Mesenchymal stem cell (in vitro differentiated cells and primary cell): ENCODE results near the gene TRIO.

ENCODE experiments used
- DNase-seq: peaks from one replicate; pipeline ENCODE4 v3.0.0-alpha.2; 2013
- H2AFZ ChIP-seq: one replicate; pipeline ENCODE4 v1.6.1; 2013; ENCODE audit warnings: low read depth, mild to moderate bottlenecking, control low read depth, inconsistent platforms, low read length, moderate library complexity
- H2AK5ac ChIP-seq: 2 replicates; pipeline ENCODE4 v1.6.1; 2013; ENCODE audit warnings: low read length, moderate library complexity, mild to moderate bottlenecking, inconsistent platforms; ENCODE audit not compliant: severe bottlenecking
- H2BK120ac ChIP-seq: one replicate; pipeline ENCODE4 v1.6.1; 2013; ENCODE audit warnings: low read depth, mild to moderate bottlenecking, inconsistent platforms, low read length, moderate library complexity
- H2BK12ac ChIP-seq, 2 experiments: one replicate each; pipeline ENCODE4 v1.6.1; 2013; ENCODE audit warnings: inconsistent platforms in 2 of 2, low read length in 2 of 2, mild to moderate bottlenecking in 2 of 2, moderate library complexity in 2 of 2, control low read depth in 1 of 2
- H2BK15ac ChIP-seq: one replicate; pipeline ENCODE4 v1.6.1; 2013; ENCODE audit warnings: mild to moderate bottlenecking, low read depth, inconsistent platforms; ENCODE audit not compliant: poor library complexity, severe bottlenecking
- H2BK5ac ChIP-seq: 2 replicates; pipeline ENCODE4 v1.6.1; 2013; ENCODE audit warnings: low read depth, mild to moderate bottlenecking, low read length, control low read depth, inconsistent platforms; ENCODE audit not compliant: poor library complexity, severe bottlenecking
- H3K14ac ChIP-seq, 2 experiments: one replicate each; pipeline ENCODE4 v1.6.1; 2013; ENCODE audit warnings: inconsistent platforms in 2 of 2, low read length in 2 of 2, control low read depth in 1 of 2, mild to moderate bottlenecking in 1 of 2, moderate library complexity in 1 of 2
- H3K18ac ChIP-seq, 2 experiments: one replicate each; pipeline ENCODE4 v1.6.1; 2013; ENCODE audit warnings: inconsistent platforms in 2 of 2, low read length in 2 of 2, control low read depth in 1 of 2, low read depth in 1 of 2, mild to moderate bottlenecking in 1 of 2
- H3K23ac ChIP-seq, 2 experiments: one replicate each; pipeline ENCODE4 v1.6.1; 2013; ENCODE audit warnings: inconsistent platforms in 2 of 2, low read length in 2 of 2, mild to moderate bottlenecking in 2 of 2, moderate library complexity in 2 of 2, control low read depth in 1 of 2
- H3K27ac ChIP-seq: 2 replicates; pipeline ENCODE4 v1.5.1; 2013; ENCODE audit warnings: mild to moderate bottlenecking, moderate library complexity, low read length, control low read depth, inconsistent platforms; ENCODE audit not compliant: poor library complexity, severe bottlenecking
- H3K27me3 ChIP-seq, 2 experiments: 2 replicates each; pipeline versions ENCODE4 v1.6.1 to v1.7.0; 2013; ENCODE audit warnings: low read length in 2 of 2, mild to moderate bottlenecking in 2 of 2, moderate library complexity in 2 of 2, control low read depth in 1 of 2, inconsistent platforms in 1 of 2; ENCODE audit not compliant: control insufficient read depth in 1 of 2, insufficient read depth in 1 of 2
- H3K36me3 ChIP-seq, 2 experiments: 2 replicates each; pipeline versions ENCODE4 v1.6.1 to v1.7.0; 2013; ENCODE audit warnings: low read length in 2 of 2, control low read depth in 1 of 2, inconsistent platforms in 1 of 2, low read depth in 1 of 2, mild to moderate bottlenecking in 1 of 2; ENCODE audit not compliant: insufficient read depth in 2 of 2, control insufficient read depth in 1 of 2
- H3K4ac ChIP-seq, 2 experiments: one replicate each; pipeline ENCODE4 v1.6.1; 2013; ENCODE audit warnings: inconsistent platforms in 2 of 2, low read length in 2 of 2, mild to moderate bottlenecking in 2 of 2, moderate library complexity in 2 of 2, control low read depth in 1 of 2, low read depth in 1 of 2
- H3K4me1 ChIP-seq: 2 replicates; pipeline ENCODE4 v1.6.1; 2013; ENCODE audit warnings: low read depth, low read length, control low read depth; ENCODE audit not compliant: control insufficient read depth, insufficient read depth
- H3K4me2 ChIP-seq: 2 replicates; pipeline ENCODE4 v1.6.1; 2013; ENCODE audit warnings: low read length, mild to moderate bottlenecking, inconsistent platforms; ENCODE audit not compliant: poor library complexity, severe bottlenecking
- H3K4me3 ChIP-seq, 2 experiments: 2 replicates each; pipeline versions ENCODE4 v1.5.1 to v1.7.0; 2013; ENCODE audit warnings: low read length in 2 of 2, mild to moderate bottlenecking in 2 of 2, control low read depth in 1 of 2, low read depth in 1 of 2; ENCODE audit not compliant: insufficient read depth in 1 of 2
- H3K79me1 ChIP-seq: replicated peaks from 2 replicates; pipeline ENCODE4 v1.6.1; 2013; ENCODE audit warnings: mild to moderate bottlenecking, control low read depth, low read length, inconsistent platforms; ENCODE audit not compliant: poor library complexity, severe bottlenecking
- H3K9ac ChIP-seq: 2 replicates; pipeline ENCODE4 v1.7.0; 2013; ENCODE audit warnings: mild to moderate bottlenecking, low read length, moderate library complexity
- H3K9me3 ChIP-seq: 2 replicates; pipeline ENCODE4 v1.7.0; 2013; ENCODE audit warnings: mild to moderate bottlenecking, low read length; ENCODE audit not compliant: control insufficient read depth
- H4K8ac ChIP-seq: one replicate; pipeline ENCODE4 v1.6.1; 2013; ENCODE audit warnings: inconsistent platforms, mild to moderate bottlenecking, low read length, moderate library complexity
- H4K91ac ChIP-seq: one replicate; pipeline ENCODE4 v1.6.1; 2013; ENCODE audit warnings: mild to moderate bottlenecking, low read length, inconsistent platforms
- WGBS: methylation state at CpG from one replicate; pipeline ENCODE4 v1.1.7; 2013; ENCODE audit warnings: mixed read lengths; 5-methylcytosine and 5-hydroxymethylcytosine counted together

Gene TRIO

GRCh38 chr5:14292766-14293658, 149.9 kb downstream of the TRIO start:
- peaks cover 48 to 84% of the 10 kb centered on the region in 2 experiments for H3K36me3 ChIP-seq
- no peak overlapping the region for H2BK120ac ChIP-seq
- H3K14ac ChIP-seq: no peak overlapping the region
- H3K23ac ChIP-seq: no peak overlapping the region
- no peak for DNase-seq
- H2AK5ac ChIP-seq: no peak overlapping the region
- no peak overlapping the region for H2BK15ac ChIP-seq
- no peak overlapping the region for H3K4ac ChIP-seq
- H3K9ac ChIP-seq: peak overlapping the region; percentile 35
- H2AFZ ChIP-seq: no peak overlapping the region
- H2BK5ac ChIP-seq: no peak overlapping the region
- H3K4me1 ChIP-seq: peaks cover 9% of the 10 kb centered on the region
- 88% methylated on average over 12 of the region's 12 CpGs for WGBS
- no peak overlapping the region for H2BK12ac ChIP-seq
- H4K91ac ChIP-seq: no peak overlapping the region
- H3K27me3 ChIP-seq: no peaks in the 10 kb centered on the region
- H3K4me3 ChIP-seq: peak overlapping the region in 1 of 2 experiments; percentile 19
- H4K8ac ChIP-seq: peak overlapping the region; percentile 40
- peak overlapping the region in 1 of 2 experiments; percentile 46 for H3K18ac ChIP-seq
- no peak overlapping the region for H3K4me2 ChIP-seq
- no peak overlapping the region for H3K27ac ChIP-seq
- peaks cover 15% of the 10 kb centered on the region for H3K79me1 ChIP-seq
- no peaks in the 10 kb centered on the region for H3K9me3 ChIP-seq

GRCh38 chr5:14295610-14296009, 152.5 kb downstream of the TRIO start:
- DNase-seq: no peak
- WGBS: 94% methylated on average over 5 of the region's 5 CpGs

DNA sequence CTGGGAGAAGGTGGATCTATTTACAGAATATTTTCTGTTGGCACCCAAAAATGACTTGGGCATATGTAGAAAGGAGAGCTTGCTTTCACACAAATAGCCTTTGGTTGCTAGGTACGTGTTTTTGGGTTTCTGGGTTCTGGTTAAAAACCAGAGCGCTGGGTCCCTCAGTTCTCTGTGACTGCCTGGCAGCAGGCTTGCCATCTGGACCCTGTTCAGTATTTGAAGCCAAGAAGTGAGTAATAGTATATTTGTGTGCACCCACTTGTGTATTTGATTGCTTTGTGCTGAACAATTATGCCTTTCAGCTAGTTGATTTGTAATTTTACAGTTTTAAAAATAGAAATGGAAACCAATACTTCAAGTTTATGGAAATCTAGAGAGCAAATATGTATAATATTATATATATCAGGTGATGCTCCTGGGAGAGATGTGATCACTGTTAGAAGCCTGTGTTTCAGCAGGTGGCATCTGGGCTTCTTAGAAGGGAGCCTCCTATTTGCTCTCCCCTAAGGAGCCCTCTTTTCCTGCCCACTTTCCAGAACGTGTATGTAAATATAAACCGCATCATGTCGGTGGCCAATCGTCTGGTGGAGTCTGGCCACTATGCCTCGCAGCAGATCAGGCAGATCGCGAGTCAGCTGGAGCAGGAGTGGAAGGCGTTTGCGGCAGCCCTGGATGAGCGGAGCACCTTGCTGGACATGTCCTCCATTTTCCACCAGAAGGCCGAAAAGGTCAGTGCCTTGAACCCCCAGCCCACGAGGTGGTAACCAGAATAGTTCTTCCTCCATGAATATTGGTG, 153.6 kb downstream of the TRIO start:
- Histone ChIP-seq H3K18ac (peak overlapping the region in 1 of 2 experiments; percentile 11), H2BK15ac (no peak overlapping the region), H3K23ac (peak overlapping the region in 1 of 2 experiments; percentile 83), H3K9ac (peak overlapping the region; percentile 28), H2AK5ac (no peak overlapping the region), H3K4me3 (peak overlapping the region in 1 of 2 experiments; percentile 28), H4K91ac (no peak overlapping the region), H3K79me1 (peaks cover 15% of the 10 kb centered on the region), H2AFZ (no peak overlapping the region), H3K4me1 (peaks cover 18% of the 10 kb centered on the region), H3K14ac (no peak overlapping the region), H3K27ac (no peak overlapping the region), H3K4me2 (no peak overlapping the region), H2BK120ac (no peak overlapping the region), H3K27me3 (no peaks in the 10 kb centered on the region), H3K9me3 (no peaks in the 10 kb centered on the region), H2BK5ac (no peak overlapping the region), H3K4ac (no peak overlapping the region), H4K8ac (no peak overlapping the region), H3K36me3 (peaks cover 27 to 91% of the 10 kb centered on the region in 2 experiments), H2BK12ac (peak overlapping the region in 1 of 2 experiments; percentile 6)
- DNase-seq: no peak
- WGBS: 97% methylated on average over 14 of the region's 14 CpGs

More at GRCh38 chr5:14295610-14296009, 152.5 kb downstream of the TRIO start:
- Histone ChIP-seq H3K4me2 (no peak overlapping the region), H3K9ac (peak overlapping the region; percentile 28), H3K9me3 (no peaks in the 10 kb centered on the region), H4K8ac (no peak overlapping the region), H2BK15ac (no peak overlapping the region), H2BK12ac (no peak overlapping the region), H2BK120ac (no peak overlapping the region), H3K14ac (no peak overlapping the region), H3K23ac (no peak overlapping the region), H3K4ac (no peak overlapping the region), H3K4me1 (peaks cover 12% of the 10 kb centered on the region), H3K27ac (no peak overlapping the region), H2AK5ac (no peak overlapping the region), H2BK5ac (no peak overlapping the region), H4K91ac (no peak overlapping the region), H3K4me3 (peak overlapping the region in 1 of 2 experiments; percentile 28), H3K27me3 (no peaks in the 10 kb centered on the region), H2AFZ (no peak overlapping the region), H3K36me3 (peaks cover 37 to 88% of the 10 kb centered on the region in 2 experiments), H3K18ac (no peak overlapping the region), H3K79me1 (peaks cover 15% of the 10 kb centered on the region)

- H3K14ac ChIP-seq: peak overlapping the region in 1 of 2 experiments; percentile 75
- H2AFZ ChIP-seq: no peak overlapping the region
- H3K27me3 ChIP-seq: no peaks in the 10 kb centered on the region
- no peak overlapping the region for H2BK120ac ChIP-seq
- no peak overlapping the region for H3K23ac ChIP-seq
- DNase-seq: no peak
- H3K79me1 ChIP-seq: peaks cover 13% of the 10 kb centered on the region
- no peak overlapping the region for H2BK5ac ChIP-seq
- peaks cover 26 to 91% of the 10 kb centered on the region in 2 experiments for H3K36me3 ChIP-seq
- no peak overlapping the region for H2AK5ac ChIP-seq
- H3K4me2 ChIP-seq: no peak overlapping the region
- no peak overlapping the region for H4K91ac ChIP-seq
- peak overlapping the region; percentile 33 for H3K9ac ChIP-seq
- H3K4me3 ChIP-seq: no peak overlapping the region
- H3K18ac ChIP-seq: peak overlapping the region in 1 of 2 experiments; percentile 71
- peak overlapping the region; percentile 0 for H4K8ac ChIP-seq
- H3K4me1 ChIP-seq: peaks cover 18% of the 10 kb centered on the region
- H3K9me3 ChIP-seq: no peaks in the 10 kb centered on the region
- H2BK12ac ChIP-seq: peak overlapping the region in 1 of 2 experiments; percentile 72
- no peak overlapping the region for H2BK15ac ChIP-seq
- WGBS: 97% methylated on average over 9 of the region's 9 CpGs
- no peak overlapping the region for H3K4ac ChIP-seq
- no peak overlapping the region for H3K27ac ChIP-seq
Measured at GRCh38 chr5:14297697-14298096, 154.6 kb downstream of the TRIO start.
